ENCODE measurements around the gene SHC3.

The SHC3 gene

GRCh38 chr9:89112243-89112642 is 66.4 kb downstream of the SHC3 start:
- Mint-ChIP-seq H3K4me1 (no peaks in the 10 kb centered on the region), H3K4me3 (no peak overlapping the region), H3K9me3 (no peaks in the 10 kb centered on the region), H3K27ac (no peak overlapping the region), H3K27me3 (peaks cover 8% of the 10 kb centered on the region), H3K36me3 (no peaks in the 10 kb centered on the region)

GRCh38 chr9:89109666-89110065 is 69.0 kb downstream of the SHC3 start:
- Mint-ChIP-seq H3K9me3 (no peaks in the 10 kb centered on the region), H3K4me3 (no peak overlapping the region), H3K36me3 (no peaks in the 10 kb centered on the region), H3K4me1 (no peaks in the 10 kb centered on the region), H3K27me3 (peaks cover 6% of the 10 kb centered on the region), H3K27ac (no peak overlapping the region)

GRCh38 chr9:89107406-89107805 is 71.2 kb downstream of the SHC3 start:
- no peaks in the 10 kb centered on the region for H3K4me1 Mint-ChIP-seq
- no peak overlapping the region for H3K4me3 Mint-ChIP-seq
- H3K27me3 Mint-ChIP-seq, result peaks cover 6% of the 10 kb centered on the region
- no peaks in the 10 kb centered on the region for H3K9me3 Mint-ChIP-seq
- peaks cover 2% of the 10 kb centered on the region for H3K36me3 Mint-ChIP-seq
- no peak overlapping the region for H3K27ac Mint-ChIP-seq

GRCh38 chr9:89106224-89106851 is 72.3 kb downstream of the SHC3 start:
- Mint-ChIP-seq H3K9me3 (no peaks in the 10 kb centered on the region), H3K27me3 (peaks cover 8% of the 10 kb centered on the region), H3K4me1 (no peaks in the 10 kb centered on the region), H3K36me3 (peaks cover 3% of the 10 kb centered on the region), H3K4me3 (no peak overlapping the region), H3K27ac (no peak overlapping the region)

GRCh38 chr9:89104821-89105220 is 73.8 kb downstream of the SHC3 start:
- H3K36me3 Mint-ChIP-seq, result peaks cover 3% of the 10 kb centered on the region
- H3K27me3 Mint-ChIP-seq, result peaks cover 8% of the 10 kb centered on the region
- no peak overlapping the region for H3K4me3 Mint-ChIP-seq
- no peak overlapping the region for H3K27ac Mint-ChIP-seq
- no peaks in the 10 kb centered on the region for H3K9me3 Mint-ChIP-seq
- H3K4me1 Mint-ChIP-seq, result no peaks in the 10 kb centered on the region

GRCh38 chr9:89097219-89097618 is 81.4 kb downstream of the SHC3 start:
- H3K27me3 Mint-ChIP-seq, result peaks cover 6% of the 10 kb centered on the region
- peaks cover 1% of the 10 kb centered on the region for H3K36me3 Mint-ChIP-seq
- no peak overlapping the region for H3K27ac Mint-ChIP-seq
- no peaks in the 10 kb centered on the region for H3K9me3 Mint-ChIP-seq
- no peak overlapping the region for H3K4me3 Mint-ChIP-seq
- no peaks in the 10 kb centered on the region for H3K4me1 Mint-ChIP-seq

GRCh38 chr9:89096807-89097206 is 81.8 kb downstream of the SHC3 start:
- Mint-ChIP-seq H3K27me3 (peaks cover 4% of the 10 kb centered on the region), H3K4me1 (no peaks in the 10 kb centered on the region), H3K4me3 (no peak overlapping the region), H3K9me3 (no peaks in the 10 kb centered on the region), H3K27ac (no peak overlapping the region), H3K36me3 (no peaks in the 10 kb centered on the region)

GRCh38 chr9:89095761-89096528 is 82.7 kb downstream of the SHC3 start:
- Mint-ChIP-seq H3K36me3 (no peaks in the 10 kb centered on the region), H3K27me3 (peaks cover 4% of the 10 kb centered on the region), H3K9me3 (no peaks in the 10 kb centered on the region), H3K27ac (no peak overlapping the region), H3K4me1 (no peaks in the 10 kb centered on the region), H3K4me3 (no peak overlapping the region)

GRCh38 chr9:89093201-89093975 is 85.2 kb downstream of the SHC3 start:
- Mint-ChIP-seq H3K4me3 (no peak overlapping the region), H3K36me3 (no peaks in the 10 kb centered on the region), H3K27ac (no peak overlapping the region), H3K9me3 (no peaks in the 10 kb centered on the region), H3K4me1 (peaks cover 5% of the 10 kb centered on the region), H3K27me3 (peaks cover 4% of the 10 kb centered on the region)

- H3K9me3 Mint-ChIP-seq, result no peaks in the 10 kb centered on the region
- no peak overlapping the region for H3K4me3 Mint-ChIP-seq
- H3K4me1 Mint-ChIP-seq, result peaks cover 9% of the 10 kb centered on the region
- peaks cover 11% of the 10 kb centered on the region for H3K27me3 Mint-ChIP-seq
- no peaks in the 10 kb centered on the region for H3K36me3 Mint-ChIP-seq
- no peak overlapping the region for H3K27ac Mint-ChIP-seq
Measured at GRCh38 chr9:89089176-89089575, 89.4 kb downstream of the SHC3 start.

GRCh38 chr9:89083626-89084025 is 95.0 kb downstream of the SHC3 start:
- peaks cover 26% of the 10 kb centered on the region for H3K27me3 Mint-ChIP-seq
- H3K9me3 Mint-ChIP-seq, result peaks cover 7% of the 10 kb centered on the region
- no peaks in the 10 kb centered on the region for H3K36me3 Mint-ChIP-seq
- no peak overlapping the region for H3K27ac Mint-ChIP-seq
- H3K4me1 Mint-ChIP-seq, result peaks cover 6% of the 10 kb centered on the region
- no peak overlapping the region for H3K4me3 Mint-ChIP-seq

GRCh38 chr9:89080193-89080592 is 98.4 kb downstream of the SHC3 start:
- no peaks in the 10 kb centered on the region for H3K4me1 Mint-ChIP-seq
- H3K36me3 Mint-ChIP-seq, result no peaks in the 10 kb centered on the region
- H3K27me3 Mint-ChIP-seq, result peaks cover 18% of the 10 kb centered on the region
- no peak overlapping the region for H3K4me3 Mint-ChIP-seq
- H3K27ac Mint-ChIP-seq, result no peak overlapping the region
- H3K9me3 Mint-ChIP-seq, result peaks cover 7% of the 10 kb centered on the region

- H3K36me3 Mint-ChIP-seq, result no peaks in the 10 kb centered on the region
- H3K4me1 Mint-ChIP-seq, result no peaks in the 10 kb centered on the region
- H3K27me3 Mint-ChIP-seq, result peaks cover 16% of the 10 kb centered on the region
- H3K9me3 Mint-ChIP-seq, result peaks cover 7% of the 10 kb centered on the region
- no peak overlapping the region for H3K4me3 Mint-ChIP-seq
- H3K27ac Mint-ChIP-seq, result no peak overlapping the region
Measured at GRCh38 chr9:89079391-89079790, 99.2 kb downstream of the SHC3 start.

- Mint-ChIP-seq H3K4me3 (no peak overlapping the region), H3K27ac (no peak overlapping the region), H3K4me1 (no peaks in the 10 kb centered on the region), H3K27me3 (peaks cover 16% of the 10 kb centered on the region), H3K9me3 (peaks cover 7% of the 10 kb centered on the region), H3K36me3 (no peaks in the 10 kb centered on the region)
Measured at GRCh38 chr9:89078860-89079259, 99.8 kb downstream of the SHC3 start.

GRCh38 chr9:89078421-89078820 is 100.2 kb downstream of the SHC3 start:
- Mint-ChIP-seq H3K4me1 (no peaks in the 10 kb centered on the region), H3K36me3 (no peaks in the 10 kb centered on the region), H3K27me3 (peaks cover 13% of the 10 kb centered on the region), H3K9me3 (peaks cover 7% of the 10 kb centered on the region), H3K27ac (no peak overlapping the region), H3K4me3 (no peak overlapping the region)

- Mint-ChIP-seq H3K36me3 (no peaks in the 10 kb centered on the region), H3K9me3 (no peaks in the 10 kb centered on the region), H3K27me3 (peaks cover 4% of the 10 kb centered on the region), H3K4me1 (no peaks in the 10 kb centered on the region), H3K4me3 (no peak overlapping the region), H3K27ac (no peak overlapping the region)
Measured at GRCh38 chr9:89077519-89077918, 101.1 kb downstream of the SHC3 start.

All from activated naive CD4-positive, alpha-beta T cell treated with anti-CD3 and anti-CD28 coated beads, Interleukin-2, amount 50 U/mL, for 24 hours (primary cell).